Ectodermal cell (in vitro differentiated cells): Measurements from ENCODE around the gene ABL1.
A peak's percentile ranks its signal among the peaks of the same experiment; 100 is the strongest.
"Not testable (repeated sequence)": the region's sequence is repeated elsewhere in the genome, so short reads cannot be mapped to it uniquely, and the experiment has no call there.

Experiments used
- H3K27ac ChIP-seq: 2 replicates; pipeline ENCODE4 v1.7.0; 2013; ENCODE audit warnings: mild to moderate bottlenecking, low read depth, low read length; ENCODE audit not compliant: insufficient read depth, poor library complexity, severe bottlenecking
- H3K27me3 ChIP-seq: 2 replicates; pipeline ENCODE4 v1.7.0; 2013; ENCODE audit warnings: mild to moderate bottlenecking, low read length; ENCODE audit not compliant: insufficient read depth, control insufficient read depth, poor library complexity, severe bottlenecking
- H3K36me3 ChIP-seq: one replicate; pipeline ENCODE4 v1.7.0; 2013; ENCODE audit warnings: low read length; ENCODE audit not compliant: control insufficient read depth, insufficient read depth
- H3K4me1 ChIP-seq: one replicate; pipeline ENCODE4 v1.7.0; 2013; ENCODE audit warnings: low read length; ENCODE audit not compliant: control insufficient read depth, insufficient read depth
- H3K4me3 ChIP-seq: 2 replicates; pipeline ENCODE4 v1.7.0; 2013; ENCODE audit warnings: low read depth, low read length, control low read depth; ENCODE audit not compliant: insufficient read depth
- H3K9me3 ChIP-seq: 2 replicates; pipeline ENCODE4 v1.7.0; 2013; ENCODE audit warnings: mild to moderate bottlenecking, low read length, moderate library complexity; ENCODE audit not compliant: control insufficient read depth
- WGBS, 2 experiments: methylation state at CpG; one replicate each; pipeline ENCODE4 v1.1.7; 2013; ENCODE audit warnings: missing lambda C conversion rate in 2 of 2; 5-methylcytosine and 5-hydroxymethylcytosine counted together

Gene ABL1

GRCh38 chr9:130803116-130803515 is 31.9 kb upstream of the ABL1 start:
- not testable (repeated sequence) for H3K27me3 ChIP-seq, H3K27ac ChIP-seq, H3K36me3 ChIP-seq, H3K4me1 ChIP-seq, H3K9me3 ChIP-seq, H3K4me3 ChIP-seq
- 72 to 75% methylated on average over 11 of the region's 11 CpGs for WGBS, 2 experiments

- H3K9me3 ChIP-seq, result no peaks in the 10 kb centered on the region
- no peaks in the 10 kb centered on the region for H3K27me3 ChIP-seq
- H3K27ac ChIP-seq, result peak overlapping the region; percentile 16
- H3K4me1 ChIP-seq, result peaks cover 6% of the 10 kb centered on the region
- H3K4me3 ChIP-seq, result no peak overlapping the region
- 93 to 96% methylated on average over 1 of the region's 1 CpG for WGBS, 2 experiments
- no peaks in the 10 kb centered on the region for H3K36me3 ChIP-seq
Observed at GRCh38 chr9:130805510-130806326, 29.3 kb upstream of the ABL1 start.

- H3K27ac ChIP-seq, result no peak overlapping the region
- H3K27me3 ChIP-seq, result no peaks in the 10 kb centered on the region
- H3K36me3 ChIP-seq, result no peaks in the 10 kb centered on the region
- H3K4me3 ChIP-seq, result no peak overlapping the region
- no peaks in the 10 kb centered on the region for H3K9me3 ChIP-seq
- peaks cover 6% of the 10 kb centered on the region for H3K4me1 ChIP-seq
- 94 to 100% methylated on average over 1 of the region's 1 CpG for WGBS, 2 experiments
Observed at GRCh38 chr9:130806327-130806716, 28.7 kb upstream of the ABL1 start.

GRCh38 chr9:130810609-130811136 is 24.4 kb upstream of the ABL1 start:
- no peaks in the 10 kb centered on the region for H3K27me3 ChIP-seq
- no peak overlapping the region for H3K4me3 ChIP-seq
- peaks cover 3% of the 10 kb centered on the region for H3K4me1 ChIP-seq
- no peak overlapping the region for H3K27ac ChIP-seq
- H3K36me3 ChIP-seq, result no peaks in the 10 kb centered on the region
- H3K9me3 ChIP-seq, result no peaks in the 10 kb centered on the region

GRCh38 chr9:130815242-130815808 is 19.7 kb upstream of the ABL1 start:
- Histone ChIP-seq H3K4me1 (no peaks in the 10 kb centered on the region), H3K9me3 (no peaks in the 10 kb centered on the region), H3K36me3 (no peaks in the 10 kb centered on the region), H3K27me3 (no peaks in the 10 kb centered on the region), H3K4me3 (no peak overlapping the region), H3K27ac (no peak overlapping the region)
- 92 to 95% methylated on average over 9 of the region's 9 CpGs for WGBS, 2 experiments

- H3K27me3 ChIP-seq, result no peaks in the 10 kb centered on the region
- H3K9me3 ChIP-seq, result no peaks in the 10 kb centered on the region
- no peak overlapping the region for H3K4me3 ChIP-seq
- H3K36me3 ChIP-seq, result no peaks in the 10 kb centered on the region
- peaks cover 4% of the 10 kb centered on the region for H3K4me1 ChIP-seq
- no peak overlapping the region for H3K27ac ChIP-seq
- WGBS, 2 experiments, result 85 to 93% methylated on average over 6 of the region's 6 CpGs
Observed at GRCh38 chr9:130817914-130818313, 17.1 kb upstream of the ABL1 start.

GRCh38 chr9:130820135-130820738 is 14.8 kb upstream of the ABL1 start:
- WGBS, 2 experiments, result 93% methylated on average over 5 of the region's 5 CpGs
- no peak overlapping the region for H3K27ac ChIP-seq

GRCh38 chr9:130823435-130823834 is 11.6 kb upstream of the ABL1 start:
- Histone ChIP-seq H3K9me3 (no peaks in the 10 kb centered on the region), H3K36me3 (no peaks in the 10 kb centered on the region), H3K27ac (peak overlapping the region; percentile 98), H3K27me3 (no peaks in the 10 kb centered on the region), H3K4me3 (no peak overlapping the region), H3K4me1 (peaks cover 38% of the 10 kb centered on the region)
- 80 to 85% methylated on average over 5 of the region's 6 CpGs for WGBS, 2 experiments

More at GRCh38 chr9:130820135-130820738, 14.8 kb upstream of the ABL1 start:
- Histone ChIP-seq H3K36me3 (no peaks in the 10 kb centered on the region), H3K27me3 (no peaks in the 10 kb centered on the region), H3K4me3 (no peak overlapping the region), H3K4me1 (peaks cover 24% of the 10 kb centered on the region), H3K9me3 (no peaks in the 10 kb centered on the region)

GRCh38 chr9:130824079-130824478 is 11.0 kb upstream of the ABL1 start:
- 44 to 52% methylated on average over 2 of the region's 2 CpGs for WGBS, 2 experiments
- peak overlapping the region; percentile 98 for H3K27ac ChIP-seq
- H3K4me1 ChIP-seq, result peaks cover 38% of the 10 kb centered on the region
- H3K4me3 ChIP-seq, result no peak overlapping the region
- no peaks in the 10 kb centered on the region for H3K9me3 ChIP-seq
- no peaks in the 10 kb centered on the region for H3K27me3 ChIP-seq
- H3K36me3 ChIP-seq, result no peaks in the 10 kb centered on the region

- 11 to 20% methylated on average over 3 to 4 of the region's 4 CpGs for WGBS, 2 experiments
- H3K27ac ChIP-seq, result peak overlapping the region; percentile 98
- H3K4me1 ChIP-seq, result peaks cover 38% of the 10 kb centered on the region
- H3K36me3 ChIP-seq, result no peaks in the 10 kb centered on the region
- H3K4me3 ChIP-seq, result peak overlapping the region; percentile 13
- no peaks in the 10 kb centered on the region for H3K9me3 ChIP-seq
- H3K27me3 ChIP-seq, result no peaks in the 10 kb centered on the region
Observed at GRCh38 chr9:130824643-130825350, 10.3 kb upstream of the ABL1 start.
